HG03095 (cell line): ENCODE results near the gene RETSAT.
"Not testable (repeated sequence)": the region's sequence is repeated elsewhere in the genome, so short reads cannot be mapped to it uniquely, and the experiment has no call there.

Experiments
- ATAC-seq: cut with Tn5 transposase; IDR thresholded peaks from one replicate; pipeline ENCODE4 v1.9.1; 2021; ENCODE audit warnings: moderate library complexity; ENCODE audit not compliant: unreplicated experiment

RETSAT gene

GRCh38 chr2:85334928-85335327 lies 19.4 kb downstream of the RETSAT start:
- no peak for ATAC-seq

DNA sequence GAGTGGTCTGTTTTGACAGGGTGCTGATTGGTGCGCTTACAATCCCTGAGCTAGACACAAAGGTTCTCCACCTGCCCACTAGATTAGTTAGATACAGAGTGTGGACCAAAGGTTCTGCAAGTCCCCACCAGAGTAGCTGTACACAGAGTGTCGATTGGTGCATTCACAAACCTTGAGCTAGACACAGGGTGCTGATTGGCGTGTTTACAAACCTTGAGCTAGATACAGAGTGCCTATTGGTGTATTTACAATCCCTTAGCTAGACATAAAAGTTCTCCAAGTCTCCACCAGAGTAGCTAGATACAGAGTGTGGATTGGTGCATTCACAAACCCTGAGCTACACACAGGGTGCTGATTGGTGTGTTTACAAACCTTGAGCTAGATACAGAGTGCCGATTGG lies 20.5 kb downstream of the RETSAT start:
- ATAC-seq = not testable (repeated sequence)

- ATAC-seq = no peak
These were observed 23.3 kb downstream of the RETSAT start for GRCh38 chr2:85330839-85331636.

DNA sequence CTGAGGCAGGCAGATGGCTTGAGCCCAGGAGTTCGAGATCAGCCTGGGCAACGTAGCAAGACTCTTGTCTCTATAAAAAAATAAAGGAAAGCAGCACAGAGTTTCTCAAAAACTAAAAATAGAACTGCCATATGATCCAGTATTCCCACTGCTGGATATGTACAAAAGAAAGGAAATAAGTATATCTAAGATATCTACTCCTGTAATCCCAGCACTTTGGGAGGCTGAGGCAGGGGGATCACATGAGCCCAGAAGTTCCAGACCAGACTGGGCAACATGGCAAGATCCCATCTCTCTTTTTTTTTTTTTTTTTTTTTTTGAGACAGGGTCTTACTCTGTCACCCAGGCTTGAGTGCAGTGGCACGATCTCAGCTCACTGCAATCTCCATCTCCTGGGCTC lies 24.6 kb downstream of the RETSAT start:
- not testable (repeated sequence) for ATAC-seq

DNA sequence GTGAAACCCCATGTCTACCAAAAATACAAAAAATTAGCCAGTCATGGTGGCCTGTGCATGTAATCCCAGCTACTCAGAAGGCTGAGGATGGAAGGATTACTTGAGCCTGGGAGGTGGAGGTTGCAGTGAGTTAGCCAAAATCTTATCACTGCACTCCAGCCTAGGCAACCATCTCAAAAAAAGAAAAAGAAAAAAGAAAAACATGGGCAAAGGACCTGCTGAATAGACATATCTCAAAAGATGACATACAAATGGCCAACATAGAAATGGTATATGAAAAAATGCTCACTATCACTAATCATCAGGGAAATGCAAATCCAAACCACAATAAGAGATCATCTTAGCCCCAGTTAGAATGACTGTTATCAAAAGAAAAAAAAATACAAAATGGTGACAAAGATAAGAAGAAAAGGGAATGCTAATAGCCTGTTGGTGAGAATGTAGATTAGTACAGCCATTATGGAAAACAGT lies 25.1 kb downstream of the RETSAT start:
- ATAC-seq = no peak

DNA sequence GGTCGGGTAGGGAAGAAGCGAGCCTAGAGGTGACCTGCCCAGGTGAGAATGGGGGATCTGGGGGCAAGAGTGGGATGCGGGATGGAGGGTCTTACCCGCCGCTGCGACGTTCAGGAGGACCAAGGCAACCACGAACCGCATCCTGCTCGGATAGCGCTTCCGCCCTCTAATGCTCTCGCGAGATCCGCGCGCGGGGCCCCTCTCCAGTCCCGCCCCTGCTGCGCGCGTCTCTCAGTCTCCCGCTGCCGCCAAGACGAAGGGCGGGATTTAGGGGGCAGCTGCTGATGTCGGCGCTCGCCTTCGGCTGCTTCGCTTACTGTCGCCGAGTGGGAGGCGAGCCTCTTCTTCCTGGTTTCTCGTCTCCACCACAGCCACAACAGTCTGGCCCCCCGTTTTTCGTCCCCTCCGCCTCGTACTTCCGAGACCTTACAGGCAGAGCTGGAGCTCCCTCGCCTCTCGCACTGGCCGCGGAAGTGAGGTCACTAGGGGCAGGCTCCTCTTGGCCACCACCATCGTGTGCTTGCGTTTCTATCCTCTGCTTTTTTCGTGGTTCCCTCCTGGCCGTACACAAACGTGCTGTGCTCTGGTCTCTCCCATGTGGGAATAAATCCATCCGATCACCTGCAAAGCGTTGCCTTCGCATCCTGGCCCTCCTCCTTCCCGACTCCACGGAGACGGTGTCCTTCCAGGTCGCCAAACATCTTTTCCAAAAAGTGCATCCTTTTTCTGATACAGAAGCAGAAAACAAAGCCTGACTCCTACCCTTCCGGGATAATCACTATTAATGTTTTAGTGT lies 26.3 kb downstream of the RETSAT start, which contains the start of gene TGOLN2:
TGOLN2 (minus strand) TSS at position 168 of the 796 bp plus-strand sequence; CDS start at position 141, 27 bp downstream.
- ATAC-seq = peak; percentile 85

- ATAC-seq = peak; percentile 27
These were observed 27.0 kb downstream of the RETSAT start for GRCh38 chr2:85327160-85327821.

DNA sequence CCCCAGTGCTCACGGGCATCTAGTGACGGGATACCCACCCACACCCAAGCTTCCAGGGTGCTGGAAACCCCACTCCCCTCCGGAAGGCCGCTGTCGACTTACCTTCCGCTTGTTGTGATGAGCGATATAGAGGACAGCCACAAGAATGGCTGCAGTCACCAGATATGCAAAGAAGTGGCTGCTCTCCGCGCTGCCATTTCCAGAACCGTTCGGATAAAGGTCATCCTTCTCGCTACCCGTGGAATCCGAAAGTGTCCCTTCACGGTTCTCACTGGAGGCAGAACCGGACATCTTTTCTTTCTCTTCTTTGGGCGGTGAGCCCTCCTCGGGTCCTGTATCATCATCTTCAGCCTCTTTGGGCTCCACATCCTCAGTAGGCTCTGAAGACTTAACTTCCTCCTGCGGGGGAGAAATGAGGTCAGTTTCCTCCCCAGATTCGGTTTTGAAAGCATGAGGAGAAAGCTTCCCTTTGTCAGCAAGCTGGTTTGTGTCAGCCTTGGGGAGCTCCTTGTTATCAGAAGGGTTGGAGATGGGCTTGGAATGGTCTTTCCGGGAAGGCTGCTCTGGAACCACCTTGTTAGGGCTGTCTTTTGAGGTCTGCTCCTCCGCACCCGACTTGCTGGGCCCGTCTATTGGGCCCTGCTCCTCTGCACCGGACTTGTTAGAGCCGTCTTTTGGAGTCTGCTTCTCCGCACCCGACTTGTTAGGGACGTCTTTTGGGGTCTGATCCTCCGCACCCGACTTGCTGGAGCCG lies 27.7 kb downstream of the RETSAT start:
- peak; percentile 30 for ATAC-seq

DNA sequence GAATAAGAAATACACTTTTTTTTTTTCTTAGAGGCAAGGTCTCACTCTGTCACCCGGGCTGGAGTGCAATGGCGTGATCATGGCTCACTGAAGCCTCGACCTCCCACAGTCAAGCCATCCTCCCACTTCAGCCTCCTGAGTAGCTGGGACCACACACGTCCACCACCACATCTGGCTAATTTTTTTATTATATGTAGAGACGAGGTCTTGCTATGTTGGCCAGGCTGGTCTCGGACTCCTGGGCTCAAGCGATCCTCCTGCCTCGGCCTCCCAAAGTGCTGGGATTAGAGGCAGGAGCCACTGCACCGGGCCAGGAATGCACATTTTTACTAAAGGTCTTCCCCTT lies 28.9 kb downstream of the RETSAT start:
- no peak for ATAC-seq

DNA sequence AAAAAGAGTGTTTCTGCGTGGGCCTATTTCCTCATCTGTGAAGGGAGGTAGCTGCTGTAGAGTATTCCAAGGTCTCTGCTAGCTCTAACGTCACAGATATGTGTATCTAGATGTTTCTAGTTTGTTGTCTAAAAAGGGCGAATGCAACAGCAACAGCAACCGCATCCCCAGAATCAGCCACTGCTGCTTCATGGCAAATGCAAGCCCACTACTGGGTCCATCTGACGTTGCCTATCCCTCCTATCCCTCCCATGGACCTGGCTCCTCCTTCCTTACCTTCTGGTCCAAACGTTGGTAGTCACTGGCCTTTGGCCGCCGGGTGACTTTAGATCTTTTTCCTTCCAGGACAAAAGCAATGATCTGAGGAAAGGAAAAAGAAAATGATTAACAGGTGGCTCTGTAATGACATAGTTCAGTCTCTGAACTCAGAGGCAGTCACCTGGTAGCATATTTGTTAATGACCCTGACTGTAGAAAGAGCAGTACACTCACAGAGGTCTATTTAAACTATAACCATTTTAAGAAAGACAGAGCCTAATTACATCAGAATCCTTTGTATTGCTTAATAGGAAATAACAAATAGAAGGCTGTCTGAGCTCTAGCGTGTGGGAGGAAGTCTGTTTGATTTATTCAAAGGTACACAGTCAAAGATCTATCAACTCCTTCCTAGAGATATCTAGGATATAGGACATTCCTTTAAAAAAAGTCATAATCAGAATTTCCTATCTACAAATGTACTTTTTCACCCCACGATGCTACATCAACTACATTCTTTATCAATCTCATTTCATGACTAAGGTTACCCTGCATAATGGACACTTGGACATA lies 29.5 kb downstream of the RETSAT start:
- ATAC-seq = no peak

DNA sequence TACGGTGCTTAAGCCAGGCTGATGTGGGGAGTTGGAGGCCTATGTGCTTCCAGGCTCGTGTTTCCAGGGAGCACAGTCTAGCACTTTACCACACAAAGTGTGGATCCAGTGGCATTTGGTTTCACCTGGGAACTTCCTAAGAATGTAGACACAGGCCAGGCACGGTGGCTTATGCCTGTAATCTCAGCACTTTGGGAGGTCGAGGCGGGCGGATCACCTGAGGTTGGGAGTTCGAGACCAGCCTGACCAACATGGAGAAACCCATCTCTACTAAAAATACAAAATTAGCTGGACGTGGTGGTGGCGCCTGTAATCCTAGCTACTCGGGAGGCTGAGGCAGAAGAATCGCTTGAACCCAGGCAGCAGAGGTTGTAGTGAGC lies 30.4 kb downstream of the RETSAT start:
- ATAC-seq = not testable (repeated sequence)

GRCh38 chr2:85323351-85323987 lies 30.9 kb downstream of the RETSAT start:
- ATAC-seq = no peak

DNA sequence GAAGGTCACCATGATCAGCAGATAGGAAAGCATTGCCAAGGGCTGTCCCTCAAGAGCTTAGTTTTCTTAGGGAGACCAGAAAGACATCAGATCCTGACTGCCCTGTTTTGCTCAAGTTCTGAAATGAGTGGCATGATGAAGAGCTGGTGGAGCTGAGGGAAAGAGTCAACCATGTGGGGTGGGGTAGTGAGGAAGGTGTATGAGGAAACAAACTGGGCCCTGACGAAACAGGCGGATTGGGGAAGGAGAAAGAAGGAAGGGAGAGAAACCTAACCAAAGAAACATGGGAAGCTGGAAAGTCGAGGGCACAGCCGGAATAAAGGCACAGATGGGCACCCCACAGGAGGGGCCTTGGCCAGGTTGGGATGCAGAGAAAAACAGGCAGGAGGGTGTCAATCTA lies 34.5 kb downstream of the RETSAT start:
- ATAC-seq = no peak

DNA sequence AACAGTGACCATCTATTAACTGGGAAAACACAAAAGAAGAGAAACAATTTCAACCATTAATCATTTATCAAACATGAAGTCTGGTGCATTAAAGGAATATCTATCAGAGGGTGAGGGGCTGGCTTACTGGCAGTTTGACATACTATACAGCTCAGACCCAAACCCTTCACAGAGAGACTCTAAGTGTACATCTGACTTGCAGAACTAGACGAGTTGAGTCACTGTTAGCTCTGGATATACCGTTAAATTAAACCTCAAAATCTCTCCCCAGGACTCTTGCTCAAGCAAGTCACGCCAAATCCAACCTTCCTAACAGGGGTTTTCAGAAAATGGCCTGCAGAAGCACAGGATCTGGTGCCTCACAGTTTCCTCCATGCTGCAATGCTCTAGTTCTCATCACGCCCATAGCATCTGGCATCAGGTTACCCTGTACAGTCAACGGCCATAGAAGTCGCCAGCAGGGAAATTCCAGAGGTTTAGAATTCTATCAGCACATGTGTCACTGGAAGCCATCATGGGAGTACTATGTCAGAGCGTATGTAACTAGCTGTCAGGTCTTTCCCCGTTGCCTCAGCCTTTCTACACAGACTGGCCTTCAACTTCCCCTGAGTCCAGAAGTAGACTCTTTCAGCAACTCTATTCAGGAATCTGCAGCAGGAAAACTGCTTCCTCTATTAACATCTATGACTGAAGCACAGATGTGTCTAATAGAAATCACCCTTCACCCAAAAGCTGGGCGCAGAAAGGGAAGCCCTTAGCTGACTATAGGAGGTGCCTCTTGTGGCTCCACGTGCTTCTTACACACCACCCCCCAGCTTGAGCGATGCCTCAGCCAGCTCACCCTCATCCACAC lies 35.9 kb downstream of the RETSAT start:
- no peak for ATAC-seq

DNA sequence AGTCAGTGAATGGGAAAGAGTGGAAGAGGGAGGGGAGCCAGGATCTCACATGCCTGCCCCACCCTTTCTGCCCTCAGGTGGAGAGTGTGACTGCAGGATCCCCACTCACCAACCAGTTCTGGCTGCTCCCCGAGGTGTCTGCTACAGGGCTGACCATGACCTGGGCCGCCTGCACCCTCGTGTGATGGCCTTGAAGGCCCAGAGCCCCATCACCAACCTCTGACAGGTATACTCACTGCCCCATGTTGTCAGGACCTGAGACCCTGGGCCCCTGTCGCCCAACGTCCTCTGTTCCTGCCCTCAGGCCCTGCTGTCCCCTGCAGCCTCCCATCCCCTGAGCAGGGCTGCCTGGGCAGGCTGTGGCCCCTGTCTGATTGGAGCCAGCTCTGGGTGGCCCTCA lies 38.4 kb downstream of the RETSAT start:
- not testable (repeated sequence) for ATAC-seq

DNA sequence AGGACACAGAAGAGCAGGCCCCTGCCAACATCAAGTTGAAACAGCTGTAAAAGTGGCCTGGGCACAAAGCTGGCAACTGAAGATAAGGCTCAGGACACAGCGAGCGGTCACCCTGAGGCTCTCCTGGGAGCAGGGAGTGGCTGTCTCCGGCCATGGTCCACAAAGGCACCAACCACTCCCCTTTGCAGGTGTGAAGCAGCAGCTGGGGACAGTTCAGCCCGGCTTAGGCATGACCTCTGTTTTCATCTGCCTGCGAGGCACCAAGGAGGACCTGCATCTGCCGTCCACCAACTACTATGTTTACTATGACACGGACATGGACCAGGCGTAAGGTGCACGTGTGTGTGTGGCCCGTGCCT lies 39.5 kb downstream of the RETSAT start:
- no peak for ATAC-seq

- no peak for ATAC-seq
These were observed 41.9 kb downstream of the RETSAT start for GRCh38 chr2:85312404-85312803.

DNA sequence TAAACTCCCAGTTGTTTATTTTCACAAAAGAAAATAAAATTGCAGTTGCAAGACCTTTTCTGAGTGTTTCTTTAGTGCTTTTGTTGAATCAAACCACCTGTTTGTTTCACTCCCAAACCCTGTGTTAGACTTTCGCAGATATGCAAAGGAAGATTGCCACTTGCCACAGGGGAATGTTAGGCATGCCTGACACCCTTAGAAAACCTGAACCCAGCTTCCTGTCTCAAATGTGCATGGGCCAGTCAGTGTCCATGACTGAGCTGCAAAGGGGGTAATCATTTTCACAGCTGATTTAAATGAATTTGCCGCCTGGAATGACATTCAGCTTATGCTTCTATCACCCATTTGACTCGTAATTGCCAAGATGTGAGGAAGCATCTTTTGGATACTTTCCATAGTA lies 44.0 kb downstream of the RETSAT start:
- ATAC-seq = peak; percentile 54
